Muscle of arm (tissue), 12 donors: ENCODE measurements around the gene TRPT1. TPM values are rescaled to one million over a fixed set of nuclear protein-coding genes. Genes with fewer than 3 reads are reported as not detected.

ENCODE experiments used
- DNase-seq: peaks from one replicate; pipeline ENCODE4 v3.0.0-alpha.2; 2013
- polyA plus RNA-seq, 12 donors: library from polyadenylated mRNA; unstranded; fragments of 120-200 nt; gene quantifications; one replicate each; pipeline ENCODE4 v1.2.1, GENCODE V29; 2013; ENCODE audit not compliant: insufficient read length in 12 of 12

TRPT1 gene
- polyA plus RNA-seq, 12 donors: 30.8 to 142 (median 65.8) TPM; not detected in 1

GRCh38 chr11:64180891-64181290, 45.1 kb downstream of the TRPT1 start:
- DNase-seq: no peak

DNA sequence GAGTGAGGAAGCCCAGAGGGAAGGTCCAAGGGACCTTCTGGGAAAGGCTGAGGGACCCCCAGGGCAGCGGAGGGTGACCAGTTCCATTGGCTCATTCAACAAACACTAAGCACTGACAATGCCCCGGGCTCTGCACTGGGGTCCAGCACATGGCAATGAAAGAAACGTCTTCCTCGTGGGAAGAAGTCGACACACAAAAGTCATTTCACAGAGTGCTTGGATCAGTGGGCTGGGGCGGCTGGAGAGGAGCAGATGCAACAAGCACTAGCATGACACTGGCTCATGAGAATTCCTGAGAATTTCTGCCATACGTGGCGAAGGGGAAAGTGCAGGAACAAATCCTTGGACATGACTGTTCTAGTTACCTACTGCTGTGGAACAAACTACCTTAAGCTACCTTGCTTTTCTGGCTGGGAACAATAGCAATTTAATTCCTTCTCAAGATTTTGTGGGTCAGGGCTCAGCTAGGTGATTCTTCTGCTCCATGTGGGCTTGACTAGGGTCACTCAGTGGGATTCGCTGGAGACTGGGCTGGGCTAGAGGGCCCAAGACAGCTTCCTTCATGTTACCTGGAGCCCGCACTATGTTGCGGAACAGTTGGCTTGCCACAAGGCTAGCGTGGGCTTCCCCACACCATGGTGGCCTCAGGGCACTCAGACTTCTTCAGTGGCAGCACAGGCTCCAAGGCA, 46.9 kb downstream of the TRPT1 start:
- DNase-seq: no peak

GRCh38 chr11:64178203-64178602, 47.8 kb downstream of the TRPT1 start:
- no peak for DNase-seq

- no peak for DNase-seq
Observed at GRCh38 chr11:64176751-64177150, 49.2 kb downstream of the TRPT1 start.

Other genes with a start within 250 kb of the TRPT1 start
- gene OTUB1, start 239.7 kb downstream of the TRPT1 start, polyA plus RNA-seq: 10 to 100 TPM in 11 of 12 donors, not detected in 1; 35.1 to 61.1 (median 48.4) TPM
- gene FLRT1, start 190.3 kb downstream of the TRPT1 start, polyA plus RNA-seq: 1 to 10 TPM in 11 of 12 donors, not detected in 1; 1.8 to 8.4 (median 2.7) TPM
- 100 to 1,000 TPM in 1 of 12 donors, 10 to 100 TPM in 10, not detected in 1; 41.1 to 129 (median 55.2) TPM for gene MACROD1, start 60.1 kb downstream of the TRPT1 start, polyA plus RNA-seq
- 100 to 1,000 TPM in 11 of 12 donors, not detected in 1; 119 to 165 (median 139) TPM for gene STIP1, start 40.0 kb downstream of the TRPT1 start, polyA plus RNA-seq
- gene FERMT3, start 19.5 kb downstream of the TRPT1 start, polyA plus RNA-seq: 10 to 100 TPM in 1 of 12 donors, 1 to 10 TPM in 10, not detected in 1; 5.2 to 16.7 (median 7.5) TPM
- 10 to 100 TPM in 11 of 12 donors, not detected in 1; 13.1 to 47.0 (median 17.1) TPM for gene NUDT22, start 88 bp upstream of the TRPT1 start, polyA plus RNA-seq
- gene DNAJC4, start 4.4 kb upstream of the TRPT1 start, polyA plus RNA-seq: 10 to 100 TPM in 11 of 12 donors, not detected in 1; 41.1 to 71.1 (median 51.5) TPM
- gene VEGFB, start 8.4 kb upstream of the TRPT1 start, polyA plus RNA-seq: 100 to 1,000 TPM in 1 of 12 donors, 10 to 100 TPM in 10, not detected in 1; 71.0 to 113 (median 89.8) TPM
- 100 to 1,000 TPM in 1 of 12 donors, 10 to 100 TPM in 10, not detected in 1; 37.5 to 114 (median 39.5) TPM for gene FKBP2, start 14.9 kb upstream of the TRPT1 start, polyA plus RNA-seq
- gene PPP1R14B, start 20.8 kb upstream of the TRPT1 start, polyA plus RNA-seq: 100 to 1,000 TPM in 11 of 12 donors, not detected in 1; 126 to 218 (median 167) TPM
- 10 to 100 TPM in 6 of 12 donors, 1 to 10 TPM in 5, not detected in 1; 8.5 to 18.9 (median 10.4) TPM for gene PLCB3, start 25.3 kb upstream of the TRPT1 start, polyA plus RNA-seq
- 10 to 100 TPM in 11 of 12 donors, not detected in 1; 19.3 to 52.4 (median 24.6) TPM for gene BAD, start 58.5 kb upstream of the TRPT1 start, polyA plus RNA-seq
- 10 to 100 TPM in 11 of 12 donors, not detected in 1; 14.1 to 32.9 (median 17.1) TPM for gene GPR137, start 59.7 kb upstream of the TRPT1 start, polyA plus RNA-seq
- not detected for gene KCNK4, start 65.1 kb upstream of the TRPT1 start, polyA plus RNA-seq
- gene CATSPERZ, start 74.2 kb upstream of the TRPT1 start, polyA plus RNA-seq: not detected
- gene ESRRA, start 79.3 kb upstream of the TRPT1 start, polyA plus RNA-seq: 10 to 100 TPM in 11 of 12 donors, not detected in 1; 11.9 to 55.5 (median 20.2) TPM
- gene TRMT112, start 91.4 kb upstream of the TRPT1 start, polyA plus RNA-seq: 100 to 1,000 TPM in 11 of 12 donors, not detected in 1; 142 to 254 (median 166) TPM
- 100 to 1,000 TPM in 11 of 12 donors, not detected in 1; 107 to 165 (median 124) TPM for gene PRDX5, start 91.9 kb upstream of the TRPT1 start, polyA plus RNA-seq
- gene CCDC88B, start 114.0 kb upstream of the TRPT1 start, polyA plus RNA-seq: 10 to 100 TPM in 1 of 12 donors, 1 to 10 TPM in 10, not detected in 1; 2.5 to 10.7 (median 3.4) TPM
- gene RPS6KA4, start 133.0 kb upstream of the TRPT1 start, polyA plus RNA-seq: 10 to 100 TPM in 11 of 12 donors, not detected in 1; 10.0 to 49.8 (median 11.9) TPM